ENCODE data around the gene SLC16A9.

Gene SLC16A9

DNA sequence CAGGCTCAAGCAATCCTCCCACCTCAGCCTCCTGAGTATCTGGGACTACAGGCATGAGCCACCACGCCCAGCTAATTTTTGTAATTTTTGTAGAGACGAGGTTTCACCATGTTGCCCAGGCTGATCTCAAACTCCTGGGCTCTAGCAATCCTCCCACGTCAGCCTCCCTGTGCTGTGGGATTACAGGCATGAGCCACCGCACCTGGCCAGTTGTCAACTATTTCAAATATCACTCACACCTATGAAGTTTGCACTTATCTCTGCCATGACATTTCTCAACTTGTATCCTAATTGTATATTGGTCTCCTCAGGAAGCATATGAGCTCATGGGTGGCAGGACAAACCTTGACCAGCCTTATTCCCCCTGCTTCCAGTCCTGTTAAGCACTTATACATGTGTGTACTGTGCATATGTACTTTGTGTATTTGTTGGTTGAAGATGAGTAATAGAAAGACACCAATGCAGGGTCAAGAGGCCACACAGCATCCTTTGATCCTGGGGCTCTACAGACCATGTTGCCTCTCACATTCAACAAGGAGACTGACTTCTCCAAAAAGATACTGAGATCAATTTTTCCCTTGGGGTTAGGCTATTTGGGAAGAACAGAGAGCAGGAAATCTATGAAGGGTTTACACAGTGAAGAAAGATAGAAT lies 82.2 kb downstream of the SLC16A9 start:
- no peak for DNase-seq

DNA sequence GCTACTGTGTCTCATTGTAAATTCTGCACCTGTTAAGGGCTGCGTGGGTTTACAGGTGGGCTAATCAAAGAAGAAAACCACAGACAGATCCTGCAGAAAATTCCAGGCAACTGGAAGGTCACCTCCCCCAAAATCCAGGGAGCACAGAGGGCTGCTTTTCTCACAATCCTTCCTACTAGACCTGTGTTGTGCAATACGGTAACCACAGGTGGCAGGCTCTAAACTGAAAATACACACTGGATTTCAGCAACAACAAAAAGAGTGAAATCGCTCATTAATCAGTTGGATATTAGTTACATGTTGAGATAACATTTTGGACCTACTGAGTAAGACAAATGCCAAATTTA lies 83.2 kb downstream of the SLC16A9 start:
- DNase-seq, result no peak

DNA sequence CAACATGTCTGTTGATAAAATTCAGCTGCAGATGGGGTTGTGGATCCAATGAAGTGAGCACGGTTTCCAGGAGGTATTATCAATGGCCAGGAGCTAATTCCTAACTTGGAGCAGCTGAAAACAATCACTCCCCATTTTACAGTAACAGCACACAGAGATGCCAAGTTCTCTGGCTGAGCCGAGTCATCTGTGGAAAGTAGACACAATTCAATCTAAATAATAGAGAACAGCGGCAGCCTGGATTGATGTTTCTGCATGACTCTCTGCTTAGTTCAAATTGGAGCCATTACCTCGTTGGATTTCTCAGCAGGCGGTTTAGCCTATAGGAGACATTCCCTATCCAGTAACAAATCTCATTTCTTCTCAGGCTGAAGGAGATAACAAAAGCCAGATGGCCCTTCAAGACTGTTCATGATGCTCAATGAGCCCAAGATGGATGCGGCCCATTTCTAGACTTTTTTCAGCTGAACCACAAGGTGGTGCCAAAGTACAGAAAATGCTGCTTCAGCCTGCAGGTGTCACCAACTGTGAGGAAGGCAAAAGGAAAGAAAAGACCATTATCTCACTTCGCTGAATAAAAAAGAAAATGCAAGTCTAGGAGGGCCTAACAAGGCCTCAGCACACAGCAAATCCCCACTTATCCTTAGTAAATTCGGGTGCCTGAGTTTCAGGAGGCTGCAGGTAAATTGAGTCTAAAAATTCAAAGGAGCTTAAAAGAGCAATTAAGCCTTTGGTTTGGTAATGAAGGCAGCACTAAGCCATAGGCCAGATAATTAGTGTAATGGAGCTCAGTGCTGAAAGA lies 83.7 kb downstream of the SLC16A9 start:
- DNase-seq, result peak; percentile 71 to 76

DNA sequence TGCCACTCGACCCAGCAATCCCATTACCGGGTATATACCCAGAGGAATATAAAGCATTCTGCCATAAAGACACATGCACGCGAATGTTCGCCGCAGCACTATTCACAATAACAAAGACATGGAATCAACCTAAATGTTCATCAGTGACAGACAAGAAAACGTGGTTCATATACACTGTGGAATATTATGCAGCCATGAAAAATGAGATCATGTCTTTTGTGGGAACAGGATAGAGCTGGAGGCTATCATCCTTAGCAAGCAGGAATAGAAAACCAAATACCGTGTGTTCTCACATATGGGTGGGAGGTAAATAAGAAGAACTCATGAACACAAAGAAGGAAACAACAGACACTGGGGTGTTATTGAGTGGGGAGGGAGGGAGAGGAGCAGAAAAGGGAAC lies 84.7 kb downstream of the SLC16A9 start:
- no peak for DNase-seq

GRCh38 chr10:59624136-59624535 lies 85.5 kb downstream of the SLC16A9 start:
- no peak for DNase-seq

DNA sequence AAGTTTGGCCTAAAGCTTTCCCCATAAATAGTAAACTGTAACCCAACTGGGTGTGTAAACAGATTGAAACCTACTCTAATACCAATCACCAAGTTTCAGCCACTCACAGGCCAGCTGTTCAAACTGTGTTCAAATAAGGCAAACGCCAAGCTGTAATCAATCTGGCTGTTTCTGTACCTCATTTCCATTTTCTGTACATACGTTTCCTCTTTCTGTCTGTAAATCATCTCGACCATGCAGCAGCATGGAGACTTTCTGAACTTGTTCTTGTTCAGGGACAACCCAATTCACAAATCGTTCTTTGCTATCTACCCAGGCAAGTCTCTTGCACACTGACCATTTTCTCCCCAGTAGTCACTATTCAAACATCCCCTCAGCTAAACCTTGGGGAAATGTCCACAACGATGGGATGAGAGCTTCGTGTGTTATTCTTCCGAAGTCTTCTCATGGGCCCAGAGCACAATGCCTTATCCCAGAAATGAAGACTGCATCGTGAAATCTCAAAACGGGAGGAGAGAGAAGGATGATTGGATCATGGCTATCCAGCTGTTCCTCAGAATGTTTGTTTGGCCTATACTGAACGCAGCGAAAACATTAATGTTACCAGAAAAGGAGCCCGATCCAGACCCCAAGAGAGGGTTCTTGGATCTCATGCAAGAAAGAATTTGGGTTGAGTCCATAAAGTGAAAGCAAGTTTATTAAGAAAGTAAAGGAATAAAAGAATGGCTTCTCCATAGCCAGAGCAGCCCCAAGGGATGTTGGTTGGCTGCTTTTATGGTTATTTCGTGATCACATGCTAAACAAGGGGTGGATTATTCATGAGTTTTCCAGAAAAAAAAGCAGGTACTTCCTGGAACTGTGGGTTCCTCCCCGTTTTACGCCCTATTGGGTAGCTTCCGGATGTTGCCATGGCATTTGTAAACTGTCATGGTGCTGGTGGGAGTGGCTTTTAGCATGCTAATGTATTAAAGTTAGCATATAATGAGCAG lies 86.2 kb downstream of the SLC16A9 start:
- DNase-seq, result no peak

- DNase-seq, result peak; percentile 57 to 59
Observed at GRCh38 chr10:59622320-59623132, 87.1 kb downstream of the SLC16A9 start.

GRCh38 chr10:59621771-59622170 lies 87.9 kb downstream of the SLC16A9 start:
- DNase-seq, result no peak

GRCh38 chr10:59618666-59619065 lies 91.0 kb downstream of the SLC16A9 start:
- DNase-seq, result no peak

- no peak for DNase-seq
Observed at GRCh38 chr10:59617996-59618395, 91.7 kb downstream of the SLC16A9 start.

DNA sequence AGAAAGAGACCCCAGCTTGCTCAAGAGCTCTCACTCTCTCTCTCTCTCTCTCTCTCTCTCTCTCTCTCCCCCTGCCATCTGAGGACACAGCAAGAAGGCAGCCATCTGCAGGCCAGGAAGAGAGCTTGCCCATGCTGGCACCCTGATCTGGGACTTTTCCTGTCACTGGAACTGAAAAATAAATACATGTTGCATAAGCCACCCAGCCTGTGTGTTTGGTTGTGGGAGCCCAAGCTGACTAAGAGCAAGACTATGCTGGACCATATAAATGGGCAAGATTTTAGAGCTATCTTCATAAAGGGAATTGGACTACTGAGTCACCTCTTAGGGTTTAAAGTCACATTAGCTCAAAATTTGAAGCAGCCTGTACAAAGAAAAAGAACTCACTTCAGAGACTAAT lies 98.6 kb downstream of the SLC16A9 start:
- no peak for DNase-seq

- no peak for DNase-seq
Observed at GRCh38 chr10:59607970-59608369, 101.7 kb downstream of the SLC16A9 start.

GRCh38 chr10:59606551-59606961 lies 103.1 kb downstream of the SLC16A9 start:
- peak in 1 of 2 donors; percentile 12 for DNase-seq

DNA sequence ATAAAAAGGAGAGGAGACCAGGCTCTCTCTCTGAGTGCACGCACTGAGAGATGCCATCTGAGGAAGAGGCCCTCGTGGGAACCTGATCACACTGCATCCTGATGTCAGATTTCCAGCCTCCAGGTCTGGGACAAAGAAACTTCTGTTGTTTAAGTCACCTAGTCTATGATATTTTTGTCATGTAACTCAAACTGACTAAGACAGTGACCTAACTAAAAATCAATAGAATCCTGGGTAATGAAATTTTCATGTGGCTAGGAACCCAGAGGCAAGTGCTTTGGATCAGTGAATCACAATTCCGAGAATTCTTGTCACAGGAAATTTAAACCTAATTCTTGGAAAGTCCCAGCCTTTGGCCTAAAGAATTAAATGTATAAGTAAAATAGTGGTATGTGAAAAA lies 107.7 kb downstream of the SLC16A9 start:
- no peak for DNase-seq
